ENCODE results near the gene ALPL. TPM values are rescaled to one million over a fixed set of nuclear protein-coding genes. Genes with fewer than 3 reads are reported as not detected.

ALPL gene
- total and polyA plus RNA-seq, 2 donors (not counting 1 experiment from before 2014, with no cell fraction given): 1.3 to 3.6 TPM

- Histone ChIP-seq H3K4me3 (replicated peaks in 1 of 4; ENCODE audit: control extremely low read depth in 1 of 4, insufficient read depth in 1 of 4, low read depth in 3 of 4, low read length in 4 of 4) (no peak overlapping the region), H3K9me3 (ENCODE audit: control insufficient read depth, insufficient read depth, low read depth, low read length) (no peaks in the 10 kb centered on the region), H3K27me3 (ENCODE audit: control insufficient read depth, insufficient read depth, low read length) (peaks cover 16% of the 10 kb centered on the region), H3K9ac (ENCODE audit: insufficient read depth, low read length) (no peak overlapping the region), H3K79me2 (ENCODE audit: control insufficient read depth, insufficient read depth, low read length) (no peaks in the 10 kb centered on the region), H2AFZ (ENCODE audit: low read length) (no peak overlapping the region), H4K20me1 (ENCODE audit: control insufficient read depth, extremely low read depth, insufficient read depth, low read length) (no peaks in the 10 kb centered on the region), H3K36me3 (ENCODE audit: control insufficient read depth, insufficient read depth, low read length) (no peaks in the 10 kb centered on the region), H3K4me2 (ENCODE audit: extremely low read depth, insufficient read depth, low read length) (no peak overlapping the region), H3K27ac (ENCODE audit: insufficient read depth, low read length) (no peak overlapping the region), H3K4me1 (ENCODE audit: control insufficient read depth, extremely low read depth, insufficient read depth, low read length) (no peaks in the 10 kb centered on the region)
- TF ChIP-seq CTCF (conservative IDR thresholded peaks at IDR 0.05 in 1 of 2, IDR thresholded peaks at IDR 0.05 in 1 of 2; ENCODE audit: low read depth in 1 of 2, low read length in 2 of 2) (no peak), EZH2 (IDR thresholded peaks at IDR 0.05; ENCODE audit: low read length, missing control alignments) (no peak)
- peak; percentile 36 for DNase-seq (ENCODE audit: low read depth in 2 of 2)
Observed at GRCh38 chr1:21499283-21499950, 9.8 kb upstream of the ALPL start.

GRCh38 chr1:21503706-21504377, 5.4 kb upstream of the ALPL start:
- no peak overlapping the region for H2AFZ ChIP-seq (ENCODE audit: low read length)
- H3K4me2 ChIP-seq (ENCODE audit: extremely low read depth, insufficient read depth, low read length): no peak overlapping the region
- no peak overlapping the region for H3K9ac ChIP-seq (ENCODE audit: insufficient read depth, low read length)
- no peak overlapping the region for H3K4me3 ChIP-seq (replicated peaks in 1 of 4; ENCODE audit: control extremely low read depth in 1 of 4, insufficient read depth in 1 of 4, low read depth in 3 of 4, low read length in 4 of 4)
- TF ChIP-seq CTCF (conservative IDR thresholded peaks at IDR 0.05 in 1 of 2, IDR thresholded peaks at IDR 0.05 in 1 of 2; ENCODE audit: low read depth in 1 of 2, low read length in 2 of 2): no peak
- TF ChIP-seq EZH2 (IDR thresholded peaks at IDR 0.05; ENCODE audit: low read length, missing control alignments): no peak
- peaks cover 8% of the 10 kb centered on the region for H3K27me3 ChIP-seq (ENCODE audit: control insufficient read depth, insufficient read depth, low read length)
- H3K4me1 ChIP-seq (ENCODE audit: control insufficient read depth, extremely low read depth, insufficient read depth, low read length): no peaks in the 10 kb centered on the region
- H3K9me3 ChIP-seq (ENCODE audit: control insufficient read depth, insufficient read depth, low read depth, low read length): no peaks in the 10 kb centered on the region
- no peak for DNase-seq (ENCODE audit: low read depth in 2 of 2)
- H3K79me2 ChIP-seq (ENCODE audit: control insufficient read depth, insufficient read depth, low read length): no peaks in the 10 kb centered on the region
- H3K27ac ChIP-seq (ENCODE audit: insufficient read depth, low read length): no peak overlapping the region
- H3K36me3 ChIP-seq (ENCODE audit: control insufficient read depth, insufficient read depth, low read length): no peaks in the 10 kb centered on the region
- no peaks in the 10 kb centered on the region for H4K20me1 ChIP-seq (ENCODE audit: control insufficient read depth, extremely low read depth, insufficient read depth, low read length)

GRCh38 chr1:21506804-21507203, 2.4 kb upstream of the ALPL start:
- Histone ChIP-seq H3K4me1 (ENCODE audit: control insufficient read depth, extremely low read depth, insufficient read depth, low read length) (peaks cover 6% of the 10 kb centered on the region), H3K36me3 (ENCODE audit: control insufficient read depth, insufficient read depth, low read length) (no peaks in the 10 kb centered on the region), H3K9ac (ENCODE audit: insufficient read depth, low read length) (no peak overlapping the region), H3K4me2 (ENCODE audit: extremely low read depth, insufficient read depth, low read length) (no peak overlapping the region), H2AFZ (ENCODE audit: low read length) (no peak overlapping the region), H3K4me3 (replicated peaks in 1 of 4; ENCODE audit: control extremely low read depth in 1 of 4, insufficient read depth in 1 of 4, low read depth in 3 of 4, low read length in 4 of 4) (no peak overlapping the region), H3K27me3 (ENCODE audit: control insufficient read depth, insufficient read depth, low read length) (peaks cover 29% of the 10 kb centered on the region), H3K27ac (ENCODE audit: insufficient read depth, low read length) (no peak overlapping the region), H4K20me1 (ENCODE audit: control insufficient read depth, extremely low read depth, insufficient read depth, low read length) (no peaks in the 10 kb centered on the region), H3K79me2 (ENCODE audit: control insufficient read depth, insufficient read depth, low read length) (no peaks in the 10 kb centered on the region), H3K9me3 (ENCODE audit: control insufficient read depth, insufficient read depth, low read depth, low read length) (no peaks in the 10 kb centered on the region)
- TF ChIP-seq CTCF (conservative IDR thresholded peaks at IDR 0.05 in 1 of 2, IDR thresholded peaks at IDR 0.05 in 1 of 2; ENCODE audit: low read depth in 1 of 2, low read length in 2 of 2) (no peak), EZH2 (IDR thresholded peaks at IDR 0.05; ENCODE audit: low read length, missing control alignments) (no peak)
- no peak for DNase-seq (ENCODE audit: low read depth in 2 of 2)

Measured in fibroblast of lung (primary cell).